ENCODE results near the gene CXCL5.
"Not testable (repeated sequence)": the region's sequence is repeated elsewhere in the genome, so short reads cannot be mapped to it uniquely, and the experiment has no call there.

CXCL5 gene

DNA sequence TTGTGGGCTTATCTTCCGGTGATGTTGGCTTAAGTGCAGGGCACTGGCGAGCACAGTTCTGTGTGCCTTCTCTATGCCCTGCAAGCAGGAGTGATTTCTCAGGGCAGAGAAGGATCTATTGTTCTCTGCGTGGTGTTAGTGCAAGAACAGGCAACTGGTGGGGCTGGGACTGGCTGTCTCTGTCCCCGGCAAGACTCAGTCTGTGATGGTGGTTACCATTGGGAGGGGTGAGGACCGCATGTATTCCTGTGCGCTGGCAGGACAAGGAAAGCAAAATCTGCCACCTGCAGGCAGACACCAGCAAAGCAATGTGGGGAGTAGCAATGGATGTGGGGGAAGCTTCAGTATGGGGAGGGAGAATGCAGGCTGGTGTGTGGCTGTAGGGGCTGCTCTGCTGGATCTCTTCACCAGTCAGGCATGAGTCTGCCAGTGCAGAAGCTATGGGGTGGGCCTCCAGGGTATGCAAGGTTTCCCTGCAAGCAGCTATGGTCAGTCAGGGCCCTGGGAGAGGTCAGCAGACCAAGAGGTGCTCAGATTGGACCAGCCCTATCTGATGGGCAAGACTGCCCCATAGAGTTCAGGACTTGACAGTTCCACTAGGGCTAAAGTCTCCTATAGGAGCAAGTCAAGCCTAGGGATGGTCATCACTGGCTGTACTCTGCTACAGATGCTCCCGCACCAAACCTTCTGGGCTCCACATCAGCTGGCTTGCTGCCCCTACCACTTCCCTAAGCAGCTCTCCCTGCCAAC lies 33.4 kb downstream of the CXCL5 start:
- no peak for DNase-seq

DNA sequence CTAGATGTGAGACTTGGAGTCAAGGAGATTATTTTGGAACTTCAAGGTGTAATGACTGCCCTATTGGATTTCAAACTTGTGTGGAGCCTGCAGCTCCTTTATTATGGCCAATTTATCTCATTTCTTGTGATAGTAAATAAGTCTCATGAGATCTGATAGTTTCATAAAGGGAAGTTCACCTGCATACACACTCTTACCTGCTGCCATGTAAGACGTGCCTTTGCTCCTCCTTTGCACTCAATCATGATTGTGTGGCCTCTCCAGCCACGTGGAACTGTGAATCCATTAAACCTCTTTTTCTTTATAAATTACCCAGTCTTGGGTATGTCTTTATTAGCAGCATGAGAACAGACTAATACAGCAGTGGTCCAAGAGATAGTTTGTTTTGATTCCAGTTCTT lies 35.8 kb downstream of the CXCL5 start:
- DNase-seq, result no peak

- DNase-seq, result not testable (repeated sequence)
These were observed 39.4 kb downstream of the CXCL5 start for GRCh38 chr4:73959041-73959440.

GRCh38 chr4:73952352-73952751 lies 46.1 kb downstream of the CXCL5 start:
- no peak for DNase-seq

- not testable (repeated sequence) for DNase-seq
These were observed 48.0 kb downstream of the CXCL5 start for GRCh38 chr4:73950376-73950920.

- DNase-seq, result no peak
These were observed 49.3 kb downstream of the CXCL5 start for GRCh38 chr4:73948990-73949706.

DNA sequence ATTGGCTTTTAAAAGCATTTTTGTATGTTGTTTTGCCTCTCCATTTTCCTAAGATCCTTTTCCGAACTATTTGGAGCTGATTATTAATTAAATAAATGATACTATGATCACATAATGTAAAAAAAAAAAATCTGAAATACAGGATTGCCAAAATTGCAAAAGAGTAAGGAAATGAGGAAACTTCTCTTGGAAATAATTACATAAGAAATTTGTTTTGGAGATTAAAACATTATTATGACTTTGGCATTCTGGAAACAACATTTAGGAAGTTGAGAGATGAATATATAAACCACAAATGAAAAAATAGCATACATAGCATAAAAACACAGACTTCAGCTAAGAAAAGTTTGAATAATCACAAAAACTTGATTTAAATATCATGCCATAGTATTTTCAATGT lies 50.2 kb downstream of the CXCL5 start:
- no peak for DNase-seq

- no peak for DNase-seq
These were observed 51.1 kb downstream of the CXCL5 start for GRCh38 chr4:73947239-73947985.

GRCh38 chr4:73945674-73946449 lies 52.6 kb downstream of the CXCL5 start:
- no peak for DNase-seq

Measured in KG1 (cell line).